ENCODE results near the gene PCDHGA8. TPM values are rescaled to one million over a fixed set of nuclear protein-coding genes. Genes with fewer than 3 reads are reported as not detected.
A peak's percentile ranks its signal among the peaks of the same experiment; 100 is the strongest.
"Not testable (repeated sequence)": the region's sequence is repeated elsewhere in the genome, so short reads cannot be mapped to it uniquely, and the experiment has no call there.

Gene PCDHGA8
- total and polyA plus RNA-seq, 8 donors, result 0.12 to 1.1 (median 0.84) TPM

- peaks cover 0 to 5% (median 3%) of the 10 kb centered on the region in 4 donors for H3K27me3 ChIP-seq
- H3K9me3 ChIP-seq, result peaks cover 0 to 3% (median 1%) of the 10 kb centered on the region in 4 donors
- H3K27ac ChIP-seq, result no peak overlapping the region
- H3K4me1 ChIP-seq, result no peaks in the 10 kb centered on the region
- ATAC-seq (no peak), DNase-seq (no peak), FAIRE-seq (no peak)
- no peak overlapping the region for H3K4me3 ChIP-seq
- no peak for TF ChIP-seq CTCF (IDR thresholded peaks at IDR 0.05)
- 26% methylated on average over 20 of the region's 20 CpGs for WGBS, 2 donors
- intact Hi-C loops (cut with DNase I), result no loop called here
- H3K36me3 ChIP-seq, result no peaks in the 10 kb centered on the region
Observed at GRCh38 chr5:141345327-141345726, 47.1 kb upstream of the PCDHGA8 start.

DNA sequence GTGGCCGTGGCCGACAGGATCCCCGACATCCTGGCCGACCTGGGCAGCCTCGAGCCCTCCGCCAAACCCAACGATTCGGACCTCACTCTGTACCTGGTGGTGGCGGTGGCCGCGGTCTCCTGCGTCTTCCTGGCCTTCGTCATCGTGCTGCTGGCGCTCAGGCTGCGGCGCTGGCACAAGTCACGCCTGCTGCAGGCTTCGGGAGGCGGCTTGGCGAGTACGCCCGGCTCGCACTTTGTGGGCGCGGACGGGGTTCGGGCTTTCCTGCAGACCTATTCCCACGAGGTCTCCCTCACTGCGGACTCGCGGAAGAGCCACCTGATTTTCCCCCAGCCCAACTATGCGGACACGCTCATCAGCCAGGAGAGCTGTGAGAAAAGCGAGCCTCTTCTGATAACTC lies 46.4 kb upstream of the PCDHGA8 start:
- FAIRE-seq; H3K4me3 ChIP-seq; H3K27me3 ChIP-seq; DNase-seq; H3K27ac ChIP-seq; intact Hi-C loops (cut with DNase I); ATAC-seq; H3K36me3 ChIP-seq; H3K4me1 ChIP-seq; H3K9me3 ChIP-seq: not testable (repeated sequence)
- 40 to 46% methylated on average over 20 to 27 of the region's 35 CpGs for WGBS, 2 donors

- Histone ChIP-seq H3K4me3 (peak within 1 kb of the TSS in 1 of 4 donors; percentile 22), H3K36me3 (no peaks in the 10 kb centered on the region), H3K4me1 (no peaks in the 10 kb centered on the region), H3K27me3 (peaks cover 0 to 5% (median 0%) of the 10 kb centered on the region in 4 donors), H3K9me3 (peaks cover 0 to 10% (median 4%) of the 10 kb centered on the region in 4 donors), H3K27ac (no peak within 1 kb of the TSS)
- intact Hi-C loops (cut with DNase I), result no loop called here
- peak in 1 of 6 donors; percentile 36 for DNase-seq
- FAIRE-seq, result no peak
- ATAC-seq, result peak; percentile 46 to 91 (median 74)
- WGBS, 2 donors, result 22 to 24% methylated on average over 29 of the region's 29 CpGs
- TF ChIP-seq CTCF (IDR thresholded peaks at IDR 0.05), result peak in 2 of 4 donors; percentile 14 to 17
Observed at GRCh38 chr5:141349917-141350619, 42.4 kb upstream of the PCDHGA8 start, which contains the start of gene PCDHGB1. Gene PCDHGB1, plus strand, starts transcription at chr5:141350099. Its CDS starts 162 bp downstream, at chr5:141350261.

DNA sequence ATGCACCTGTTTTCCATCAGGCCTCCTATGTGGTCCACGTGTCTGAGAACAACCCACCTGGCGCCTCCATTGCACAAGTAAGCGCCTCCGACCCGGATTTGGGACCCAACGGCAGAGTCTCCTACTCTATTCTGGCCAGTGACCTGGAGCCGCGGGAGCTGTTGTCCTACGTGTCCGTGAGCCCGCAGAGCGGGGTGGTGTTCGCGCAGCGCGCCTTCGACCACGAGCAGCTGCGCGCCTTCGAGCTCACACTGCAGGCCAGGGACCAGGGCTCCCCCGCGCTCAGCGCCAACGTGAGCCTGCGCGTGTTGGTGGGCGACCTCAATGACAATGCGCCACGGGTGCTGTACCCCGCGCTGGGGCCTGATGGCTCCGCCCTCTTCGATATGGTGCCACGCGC lies 40.8 kb upstream of the PCDHGA8 start:
- H3K9me3 ChIP-seq, result peaks cover 0 to 10% (median 4%) of the 10 kb centered on the region in 4 donors
- no peak for TF ChIP-seq CTCF (IDR thresholded peaks at IDR 0.05)
- H3K4me1 ChIP-seq, result no peaks in the 10 kb centered on the region
- intact Hi-C loops (cut with DNase I), result no loop called here
- H3K4me3 ChIP-seq, result no peak overlapping the region
- DNase-seq (no peak), ATAC-seq (no peak), FAIRE-seq (no peak)
- H3K36me3 ChIP-seq, result no peaks in the 10 kb centered on the region
- WGBS, 2 donors, result 28 to 31% methylated on average over 30 to 35 of the region's 36 CpGs
- H3K27ac ChIP-seq, result no peak overlapping the region
- peaks cover 0 to 5% (median 0%) of the 10 kb centered on the region in 4 donors for H3K27me3 ChIP-seq

GRCh38 chr5:141354900-141355469 lies 37.4 kb upstream of the PCDHGA8 start, which contains the start of gene PCDHGA4:
Gene PCDHGA4, plus strand, starts transcription at chr5:141355021. Its CDS starts 87 bp downstream, at chr5:141355108.
- DNase-seq, result no peak
- H3K36me3 ChIP-seq, result no peaks in the 10 kb centered on the region
- TF ChIP-seq CTCF (IDR thresholded peaks at IDR 0.05), result peak in 2 of 4 donors; percentile 2 to 15
- no peaks in the 10 kb centered on the region for H3K27me3 ChIP-seq
- no peaks in the 10 kb centered on the region for H3K4me1 ChIP-seq
- intact Hi-C loops (cut with DNase I), result no loop called here
- no peak within 1 kb of the TSS for H3K27ac ChIP-seq
- ATAC-seq, result peak in 2 of 4 donors; percentile 11 to 41
- 12 to 17% methylated on average over 29 of the region's 29 CpGs for WGBS, 2 donors
- peak within 1 kb of the TSS in 2 of 4 donors; percentile 11 to 20 for H3K4me3 ChIP-seq
- no peak for FAIRE-seq
- H3K9me3 ChIP-seq, result peaks cover 0 to 15% (median 4%) of the 10 kb centered on the region in 4 donors

Measured in pancreas (tissue), 10 donors.